Right hindlimb (tissue), 1 donor: Measurements from ENCODE around the gene COL23A1.
"Not testable (repeated sequence)": the region's sequence is repeated elsewhere in the genome, so short reads cannot be mapped to it uniquely, and the experiment has no call there.

Experiments
- DNase-seq: peaks from one replicate; pipeline ENCODE4 v3.0.0-alpha.2; 2018

COL23A1 gene

GRCh38 chr5:178234121-178234749, 356.0 kb downstream of the COL23A1 start:
- DNase-seq = no peak

GRCh38 chr5:178232920-178233429, 357.2 kb downstream of the COL23A1 start:
- no peak for DNase-seq

GRCh38 chr5:178232124-178232919, 357.9 kb downstream of the COL23A1 start, which contains the start of gene PHYKPL:
TSS of gene PHYKPL (minus strand) at chr5:178232802. CDS start at chr5:178232550, 252 bp downstream.
- peak; percentile 86 for DNase-seq

- DNase-seq = no peak
These were observed 358.6 kb downstream of the COL23A1 start for GRCh38 chr5:178231539-178232123.

- DNase-seq = no peak
These were observed 359.2 kb downstream of the COL23A1 start for GRCh38 chr5:178230879-178231538.

- DNase-seq = no peak
These were observed 360.3 kb downstream of the COL23A1 start for GRCh38 chr5:178229861-178230260.

- DNase-seq = not testable (repeated sequence)
These were observed 361.1 kb downstream of the COL23A1 start for GRCh38 chr5:178229111-178229510.

GRCh38 chr5:178228609-178229008, 361.6 kb downstream of the COL23A1 start:
- DNase-seq = no peak

GRCh38 chr5:178227929-178228328, 362.3 kb downstream of the COL23A1 start:
- no peak for DNase-seq

GRCh38 chr5:178227138-178227659, 363.0 kb downstream of the COL23A1 start:
- DNase-seq = no peak

GRCh38 chr5:178225174-178225573, 365.0 kb downstream of the COL23A1 start:
- no peak for DNase-seq

GRCh38 chr5:178224403-178224802, 365.8 kb downstream of the COL23A1 start:
- DNase-seq = no peak

- DNase-seq = no peak
These were observed 366.3 kb downstream of the COL23A1 start for GRCh38 chr5:178223828-178224335.

GRCh38 chr5:178223196-178223773, 366.9 kb downstream of the COL23A1 start:
- DNase-seq = no peak

GRCh38 chr5:178222292-178222691, 367.9 kb downstream of the COL23A1 start:
- DNase-seq = no peak

GRCh38 chr5:178221853-178222252, 368.3 kb downstream of the COL23A1 start:
- DNase-seq = no peak

GRCh38 chr5:178221282-178221681, 368.9 kb downstream of the COL23A1 start:
- DNase-seq = no peak

- no peak for DNase-seq
These were observed 371.4 kb downstream of the COL23A1 start for GRCh38 chr5:178218827-178219226.

- no peak for DNase-seq
These were observed 371.9 kb downstream of the COL23A1 start for GRCh38 chr5:178218237-178218776.

- no peak for DNase-seq
These were observed 373.4 kb downstream of the COL23A1 start for GRCh38 chr5:178216779-178217178.

- DNase-seq = no peak
These were observed 374.1 kb downstream of the COL23A1 start for GRCh38 chr5:178216088-178216534.
